Upper lobe of left lung (tissue), 4 donors: ENCODE data around the gene FLNB.
A peak's percentile ranks its signal among the peaks of the same experiment; 100 is the strongest.

Source experiments
- CTCF ChIP-seq, 6 experiments: fragments of 450-650 bp in 4 of 6; fragments of 200-600 bp in 2 of 6; sonication (generic) in 2 of 6; IDR thresholded peaks; one replicate each; pipeline ENCODE4 v1.5.1; 2016 to 2019; ENCODE audit warnings: antibody characterized with exemption in 6 of 6
- POLR2A ChIP-seq, 4 donors: fragments of 450-650 bp; IDR thresholded peaks; one replicate each; pipeline ENCODE4 v1.5.1; 2016 to 2017; ENCODE audit warnings: antibody characterized with exemption in 4 of 4, mild to moderate bottlenecking in 2 of 4
- POLR2AphosphoS5 ChIP-seq, 2 donors: sonication (generic); formaldehyde crosslinking; IDR thresholded peaks; one replicate each; pipeline ENCODE4 v1.5.1; 2017; ENCODE audit warnings: antibody characterized with exemption in 2 of 2

GRCh38 chr3:58173669-58174398, 165.6 kb downstream of the FLNB start:
- TF ChIP-seq CTCF (IDR thresholded peaks at IDR 0.05) (peak in 1 of 6 experiments; percentile 45), POLR2AphosphoS5 (IDR thresholded peaks at IDR 0.05) (no peak), POLR2A (IDR thresholded peaks at IDR 0.05) (no peak)
